ENCODE results near the gene RBP3.

Gene RBP3

GRCh38 chr10:47357911-47358310, 9.7 kb downstream of the RBP3 start:
- no peak for DNase-seq (ENCODE audit: low read depth)

DNA sequence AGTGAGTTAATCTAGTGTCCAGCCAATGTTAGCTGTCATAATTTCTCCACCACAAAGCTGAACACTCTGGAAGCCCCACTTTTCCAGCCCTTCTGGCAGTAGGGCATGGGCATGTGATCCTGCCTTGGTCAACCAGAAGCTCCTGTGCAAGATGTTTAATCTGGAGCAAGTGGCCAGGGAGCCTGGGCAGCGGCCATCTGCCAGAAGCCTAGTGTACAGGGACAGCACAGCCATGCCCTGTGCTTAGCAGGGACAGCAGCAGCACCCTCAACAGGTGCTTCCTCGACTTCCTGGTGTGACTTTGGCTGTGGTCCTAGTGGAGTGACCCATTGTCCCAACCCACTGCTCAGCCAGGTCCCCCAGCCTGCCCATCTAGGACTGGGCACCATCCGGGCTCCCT, 10.3 kb downstream of the RBP3 start:
- DNase-seq (ENCODE audit: low read depth) = no peak

DNA sequence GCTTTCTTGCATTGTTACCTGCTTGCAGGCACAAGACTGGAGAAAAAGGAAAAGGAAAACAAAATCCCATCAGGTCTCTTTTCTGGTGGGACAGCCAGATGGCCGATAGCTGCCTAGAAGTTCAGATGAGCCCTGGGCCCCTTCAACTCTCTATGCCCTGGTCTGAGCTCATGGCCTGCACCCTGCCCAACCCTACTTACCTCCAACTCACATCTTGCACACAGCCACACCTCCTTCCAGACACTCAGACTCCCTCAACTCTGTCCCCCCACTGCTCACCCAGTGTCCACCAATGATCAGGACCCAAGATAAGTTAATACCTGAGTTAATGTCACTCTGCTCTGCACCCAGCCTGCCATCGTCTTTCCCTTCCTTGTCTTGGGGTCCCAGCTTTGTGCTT, 10.9 kb downstream of the RBP3 start:
- DNase-seq (ENCODE audit: low read depth) = no peak

GRCh38 chr10:47359626-47360418, 11.7 kb downstream of the RBP3 start:
- DNase-seq (ENCODE audit: low read depth) = no peak

- no peak for DNase-seq (ENCODE audit: low read depth)
Measured at GRCh38 chr10:47360419-47361040, 12.4 kb downstream of the RBP3 start.

GRCh38 chr10:47361293-47361692, 13.1 kb downstream of the RBP3 start:
- DNase-seq (ENCODE audit: low read depth) = peak; percentile 36

- DNase-seq (ENCODE audit: low read depth) = no peak
Measured at GRCh38 chr10:47362199-47362598, 14.0 kb downstream of the RBP3 start.

- no peak for DNase-seq (ENCODE audit: low read depth)
Measured at GRCh38 chr10:47363781-47364180, 15.6 kb downstream of the RBP3 start.

DNA sequence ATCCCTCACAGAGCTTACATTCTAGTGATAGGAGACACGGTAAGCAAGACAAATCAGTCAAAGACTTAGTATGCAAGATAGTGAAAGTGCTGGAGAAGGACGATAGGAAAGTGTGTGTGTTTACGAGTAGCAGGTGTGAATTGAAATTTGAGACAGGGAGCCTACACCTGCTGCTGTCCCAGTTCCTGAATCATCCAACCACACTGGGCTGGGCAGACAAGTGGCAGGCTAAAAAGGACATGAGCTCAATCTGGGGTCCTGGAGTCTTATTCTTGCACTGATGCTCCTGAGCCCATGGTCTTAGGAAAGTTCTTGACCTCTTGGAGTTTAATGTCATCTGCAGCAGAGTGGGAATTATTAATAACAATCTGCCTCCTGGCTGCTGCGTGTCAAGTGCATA, 16.2 kb downstream of the RBP3 start:
- DNase-seq (ENCODE audit: low read depth) = no peak

DNA sequence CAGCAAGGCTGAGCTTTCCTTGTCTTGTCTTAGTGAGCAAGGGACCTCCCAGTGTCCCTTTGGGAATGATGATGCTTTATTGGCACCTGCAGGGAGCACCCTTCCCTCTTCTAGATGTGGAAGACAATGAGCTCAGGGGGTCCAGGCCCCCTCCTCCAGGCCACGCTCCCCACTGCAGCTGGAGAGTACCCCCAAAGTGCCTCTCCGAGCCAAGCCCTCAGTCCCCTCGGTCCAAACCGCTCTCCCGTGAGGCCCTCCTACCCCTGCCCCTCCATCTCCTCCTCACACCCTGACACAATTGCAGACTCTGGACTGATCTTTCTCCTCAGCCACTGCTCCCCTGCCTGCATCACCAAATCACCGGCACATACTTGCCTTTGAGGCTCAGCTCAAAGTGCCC, 16.7 kb downstream of the RBP3 start:
- no peak for DNase-seq (ENCODE audit: low read depth)

GRCh38 chr10:47365431-47366180, 17.4 kb downstream of the RBP3 start:
- no peak for DNase-seq (ENCODE audit: low read depth)

DNA sequence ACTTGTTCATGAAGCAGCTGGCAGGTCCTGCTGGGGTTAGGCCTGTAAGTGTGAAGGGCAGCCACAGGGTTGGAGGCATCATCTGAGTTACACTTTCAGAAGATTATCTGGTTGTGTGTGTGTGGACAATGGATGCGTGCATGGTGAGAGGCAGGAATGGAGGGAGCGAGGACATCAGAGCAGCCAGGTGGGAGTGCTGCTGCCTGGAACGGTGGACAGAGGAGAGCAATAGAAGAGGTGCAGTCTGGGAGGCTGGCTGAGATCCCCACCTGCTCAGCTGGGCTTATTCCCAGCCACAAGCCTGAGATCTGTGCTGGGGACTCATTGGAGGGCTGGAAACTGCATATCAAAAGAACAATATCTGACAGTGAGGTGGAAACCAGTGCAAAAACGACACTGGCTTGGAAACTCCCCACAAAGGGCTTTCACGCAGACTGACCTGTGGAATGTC, 18.0 kb downstream of the RBP3 start:
- DNase-seq (ENCODE audit: low read depth) = no peak

GRCh38 chr10:47366731-47367460, 18.7 kb downstream of the RBP3 start:
- no peak for DNase-seq (ENCODE audit: low read depth)

- no peak for DNase-seq (ENCODE audit: low read depth)
Measured at GRCh38 chr10:47367646-47368045, 19.5 kb downstream of the RBP3 start.

GRCh38 chr10:47368431-47369180, 20.4 kb downstream of the RBP3 start:
- DNase-seq (ENCODE audit: low read depth) = no peak

DNA sequence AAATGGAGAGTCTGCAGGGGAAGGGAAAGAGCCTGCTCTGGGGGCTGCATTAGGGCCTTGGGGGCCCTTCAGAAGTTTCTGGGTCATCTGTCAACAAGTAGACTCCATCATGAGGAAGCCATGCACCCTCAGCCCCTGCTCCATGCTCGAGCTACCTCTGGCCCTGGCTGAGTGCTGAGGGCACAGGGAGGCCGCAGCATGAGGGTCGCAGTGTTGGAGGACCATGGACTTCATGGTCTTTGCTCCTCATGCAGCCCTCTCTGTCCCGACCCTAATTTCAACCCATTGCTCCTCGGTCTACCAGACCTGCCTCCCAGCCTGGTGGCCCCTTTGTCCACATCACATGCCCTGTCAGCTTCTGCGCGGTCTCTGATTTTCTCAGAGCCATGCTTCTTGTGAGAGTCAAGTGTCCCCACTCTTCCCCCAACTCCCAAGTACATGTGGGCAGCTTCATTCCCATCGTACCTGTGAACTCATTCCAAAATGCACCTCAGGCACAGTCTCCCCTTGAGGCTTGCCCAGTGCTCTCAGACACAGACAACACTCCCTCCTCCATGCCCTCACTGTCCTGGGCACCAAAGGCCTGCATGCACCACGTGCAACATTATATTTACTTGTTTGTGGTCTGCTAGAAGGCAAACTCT, 21.2 kb downstream of the RBP3 start:
- DNase-seq (ENCODE audit: low read depth) = no peak

- no peak for DNase-seq (ENCODE audit: low read depth)
Measured at GRCh38 chr10:47370015-47370767, 22.0 kb downstream of the RBP3 start.

- no peak for DNase-seq (ENCODE audit: low read depth)
Measured at GRCh38 chr10:47370878-47371277, 22.7 kb downstream of the RBP3 start.

GRCh38 chr10:47371629-47372485, 23.7 kb downstream of the RBP3 start:
- DNase-seq (ENCODE audit: low read depth) = no peak
